Endothelial cell of umbilical vein (primary cell): Measurements from ENCODE around the gene ABHD13. TPM values are rescaled to one million over a fixed set of nuclear protein-coding genes. Genes with fewer than 3 reads are reported as not detected.

ENCODE experiments used
- BruUV-seq: library from RNA; stranded (reverse); fragments of 400-500 nt; replicated peaks from 2 replicates; lab custom pipeline; 2021; lab: Mats Ljungman, UMichigan
- CTCF ChIA-PET: fragments of 300-600, 350-600 bp; sonication (Branson Sonifier 250); formaldehyde crosslinking; loops from one replicate; lab custom pipeline; 2021; ENCODE audit warnings: antibody characterized with exemption, inconsistent platforms; lab: Charles Lee
- POLR2A ChIA-PET: fragments of 300-600, 350-600 bp; sonication (Branson Sonifier 250); formaldehyde crosslinking; loops from one replicate; lab custom pipeline; 2021; ENCODE audit warnings: antibody characterized with exemption, inconsistent platforms; lab: Charles Lee
- DNase-seq: peaks from one replicate; pipeline ENCODE4 v3.0.0-alpha.2; 2011; ENCODE audit warnings: low read depth, low spot score
- FAIRE-seq: peaks from 2 replicates; lab custom pipeline; 2011; peaks lifted over from hg19 to GRCh38; lab: Jason Lieb, UNC
- H2AFZ ChIP-seq: 2 replicates; pipeline ENCODE4 v1.6.0; 2012; ENCODE audit warnings: low read depth, low read length, control low read depth, inconsistent platforms
- H3K27ac ChIP-seq: 2 replicates; pipeline ENCODE4 v1.5.1; 2011; ENCODE audit warnings: low read depth, mild to moderate bottlenecking, control low read depth, low read length, moderate library complexity; ENCODE audit not compliant: insufficient read depth
- H3K27me3 ChIP-seq, 2 experiments: 2 replicates each; pipeline versions ENCODE4 v1.6.0 to v1.6.1; 2011; ENCODE audit warnings: low read length in 2 of 2, mixed read lengths in 1 of 2; ENCODE audit not compliant: control insufficient read depth in 2 of 2, insufficient read depth in 2 of 2
- H3K36me3 ChIP-seq, 2 experiments: 2 replicates in 1 of 2; 3 replicates in 1 of 2; pipeline ENCODE4 v1.5.1; 2011; ENCODE audit warnings: low read length in 2 of 2, mild to moderate bottlenecking in 1 of 2, moderate library complexity in 1 of 2; ENCODE audit not compliant: control insufficient read depth in 2 of 2, insufficient read depth in 2 of 2; ENCODE audit errors: extremely low read depth in 1 of 2
- H3K4me1 ChIP-seq: 3 replicates; pipeline ENCODE4 v1.5.1; 2011; ENCODE audit warnings: mild to moderate bottlenecking, low read length; ENCODE audit not compliant: control insufficient read depth, insufficient read depth; ENCODE audit errors: extremely low read depth
- H3K4me2 ChIP-seq: 2 replicates; pipeline ENCODE4 v1.6.1; 2011; ENCODE audit warnings: low read length, control low read depth, mixed read lengths; ENCODE audit not compliant: insufficient read depth
- H3K4me3 ChIP-seq, 3 experiments: fragments of 200-600 bp in 1 of 3; sonication (generic), shearing (Covaris generic) in 1 of 3; replicated peaks in 1 of 3; 2 replicates each; pipeline ENCODE4 v1.5.1; 2011 to 2016; ENCODE audit warnings: control low read depth in 3 of 3, low read length in 3 of 3, mild to moderate bottlenecking in 2 of 3, inconsistent platforms in 1 of 3, low read depth in 1 of 3, moderate library complexity in 1 of 3; ENCODE audit not compliant: insufficient read depth in 1 of 3
- H3K79me2 ChIP-seq: 2 replicates; pipeline ENCODE4 v1.6.0; 2012; ENCODE audit warnings: low read length, inconsistent platforms; ENCODE audit not compliant: control insufficient read depth, insufficient read depth
- H3K9ac ChIP-seq: replicated peaks from 2 replicates; pipeline ENCODE3; 2011; ENCODE audit warnings: low read length, control low read depth; ENCODE audit not compliant: insufficient read depth; ENCODE audit errors: extremely low read depth
- H3K9me1 ChIP-seq: replicated peaks from 3 replicates; pipeline ENCODE4 v1.6.0; 2011; ENCODE audit warnings: mild to moderate bottlenecking, low read length; ENCODE audit not compliant: control insufficient read depth, insufficient read depth; ENCODE audit errors: extremely low read depth
- H3K9me3 ChIP-seq: replicated peaks from 2 replicates; pipeline ENCODE4 v1.5.1; 2012; ENCODE audit warnings: low read length, inconsistent platforms; ENCODE audit not compliant: control insufficient read depth, insufficient read depth
- H4K20me1 ChIP-seq: replicated peaks from 2 replicates; pipeline ENCODE3; 2011; ENCODE audit warnings: mild to moderate bottlenecking, low read length; ENCODE audit not compliant: control insufficient read depth, insufficient read depth; ENCODE audit errors: extremely low read depth
- EZH2 ChIP-seq: IDR thresholded peaks from 2 replicates; pipeline ENCODE4 v1.6.1; 2012; ENCODE audit warnings: borderline replicate concordance, low read depth, mild to moderate bottlenecking, moderate library complexity, low read length, inconsistent platforms; ENCODE audit not compliant: severe bottlenecking
- GATA2 ChIP-seq: IDR thresholded peaks from 2 replicates; pipeline ENCODE4 v1.7.0; 2011; ENCODE audit warnings: low read depth, mild to moderate bottlenecking, moderate library complexity, mixed read lengths, low read length; ENCODE audit not compliant: insufficient read length, insufficient read depth
- JUN ChIP-seq: IDR thresholded peaks from 2 replicates; pipeline ENCODE4 v1.6.1; 2011; ENCODE audit warnings: borderline replicate concordance, low read depth; ENCODE audit not compliant: insufficient read length, insufficient read depth
- MYC ChIP-seq: IDR thresholded peaks from one replicate; pipeline ENCODE4 v1.6.1; 2011; ENCODE audit warnings: mild to moderate bottlenecking, low read depth, low read length
- POLR2A ChIP-seq: IDR thresholded peaks from 2 replicates; pipeline ENCODE4 v1.6.1; 2012; ENCODE audit warnings: low read depth, mild to moderate bottlenecking, control low read depth, low read length
- dilution Hi-C: fragments of 300-500 bp; cut with MboI; formaldehyde crosslinking; loops from one replicate; pipeline ENCODE4 v1.15.0; 2019; ENCODE audit warnings: low sequenced_read_pairs; ENCODE audit not compliant: extremely low pct_ligation_motif_present
- intact Hi-C: fragments of 100-400 bp; cut with micrococcal nuclease; formaldehyde crosslinking; loops from one replicate; pipeline ENCODE4 v1.10.0; 2022
- polyA plus RNA-seq, 4 experiments: library from polyadenylated mRNA; depleted of rRNA in 3 of 4; stranded (reverse) in 3 of 4; unstranded in 1 of 4; fragments of >200 nt; gene quantifications; 2 replicates each; pipeline versions ENCODE4 v1.2.1 to v1.2.3, GENCODE V29; 2011 to 2012; ENCODE audit warnings: missing spikeins in 1 of 4
- total RNA-seq: library from RNA; stranded (reverse); gene quantifications from 2 replicates; pipeline ENCODE4 v1.2.3, GENCODE V29; 2021
- TF ChIP-seq, protein P1 (sequence below), 2 donors: IDR thresholded peaks; 1 replicate in 1 of 2; 2 replicates in 1 of 2; pipeline ENCODE4 v1.5.1; 2011; ENCODE audit warnings: low read length in 2 of 2, mild to moderate bottlenecking in 2 of 2, moderate library complexity in 2 of 2, control low read depth in 1 of 2, inconsistent platforms in 1 of 2, low read depth in 1 of 2; ENCODE audit not compliant: insufficient read depth in 1 of 2; ENCODE audit errors: extremely low read depth in 1 of 2

Gene ABHD13
- total and polyA plus RNA-seq, 2 donors (not counting 3 experiments of a cell fraction or from before 2014, with no cell fraction given), result 3.9 to 7.2 TPM

DNA sequence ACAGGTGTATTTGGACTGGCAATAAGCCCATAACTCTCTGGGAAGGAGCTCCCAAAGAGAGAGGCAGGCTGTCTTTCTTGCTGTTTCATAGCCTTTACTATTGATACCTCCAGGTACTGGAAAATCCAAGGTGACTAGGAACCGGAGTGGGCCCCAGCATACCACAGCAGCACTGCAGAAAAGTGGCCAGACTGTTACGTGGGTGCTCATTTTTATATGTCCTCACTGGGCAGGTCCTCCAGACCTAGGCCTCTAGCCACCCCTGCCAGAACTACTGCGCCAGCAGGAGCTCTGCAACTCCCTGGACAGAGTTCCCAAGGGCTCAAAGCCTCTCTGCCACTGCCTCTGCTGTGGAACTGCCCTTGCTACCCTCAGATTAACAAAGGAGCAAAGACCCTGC, 49.3 kb upstream of the ABHD13 start:
- CTCF ChIA-PET, result no interaction called here
- no TSS peak for BruUV-seq
- no peak for FAIRE-seq

More for the DNA sequence above, 49.3 kb upstream of the ABHD13 start:
- Histone ChIP-seq H3K27ac (no peak overlapping the region), H3K9ac (no peak overlapping the region), H2AFZ (no peak overlapping the region), H3K9me1 (no peaks in the 10 kb centered on the region), H3K27me3 (no peaks in the 10 kb centered on the region), H3K9me3 (no peaks in the 10 kb centered on the region), H3K4me2 (no peak overlapping the region), H3K36me3 (no peaks in the 10 kb centered on the region), H3K4me3 (no peak overlapping the region), H3K4me1 (no peaks in the 10 kb centered on the region), H3K79me2 (no peaks in the 10 kb centered on the region), H4K20me1 (no peaks in the 10 kb centered on the region)
- intact Hi-C loops, result no loop called here
- TF ChIP-seq GATA2 (no peak), JUN (no peak), MYC (no peak), POLR2A (no peak), EZH2 (no peak)
- TF ChIP-seq, protein P1, sequence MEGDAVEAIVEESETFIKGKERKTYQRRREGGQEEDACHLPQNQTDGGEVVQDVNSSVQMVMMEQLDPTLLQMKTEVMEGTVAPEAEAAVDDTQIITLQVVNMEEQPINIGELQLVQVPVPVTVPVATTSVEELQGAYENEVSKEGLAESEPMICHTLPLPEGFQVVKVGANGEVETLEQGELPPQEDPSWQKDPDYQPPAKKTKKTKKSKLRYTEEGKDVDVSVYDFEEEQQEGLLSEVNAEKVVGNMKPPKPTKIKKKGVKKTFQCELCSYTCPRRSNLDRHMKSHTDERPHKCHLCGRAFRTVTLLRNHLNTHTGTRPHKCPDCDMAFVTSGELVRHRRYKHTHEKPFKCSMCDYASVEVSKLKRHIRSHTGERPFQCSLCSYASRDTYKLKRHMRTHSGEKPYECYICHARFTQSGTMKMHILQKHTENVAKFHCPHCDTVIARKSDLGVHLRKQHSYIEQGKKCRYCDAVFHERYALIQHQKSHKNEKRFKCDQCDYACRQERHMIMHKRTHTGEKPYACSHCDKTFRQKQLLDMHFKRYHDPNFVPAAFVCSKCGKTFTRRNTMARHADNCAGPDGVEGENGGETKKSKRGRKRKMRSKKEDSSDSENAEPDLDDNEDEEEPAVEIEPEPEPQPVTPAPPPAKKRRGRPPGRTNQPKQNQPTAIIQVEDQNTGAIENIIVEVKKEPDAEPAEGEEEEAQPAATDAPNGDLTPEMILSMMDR (IDR thresholded peaks at IDR 0.05; ENCODE audit: extremely low read depth in 1 of 2, insufficient read depth in 1 of 2, low read depth in 1 of 2, low read length in 2 of 2), result no peak
- DNase-seq, result no peak
- POLR2A ChIA-PET, result no interaction called here
- dilution Hi-C loops, result no loop called here
